HS-5 (cell line): ENCODE measurements around the gene SMIM29.

Experiments
- DNase-seq: peaks from one replicate; pipeline ENCODE4 v3.0.0-alpha.2; 2012; ENCODE audit warnings: low read depth

Gene SMIM29

DNA sequence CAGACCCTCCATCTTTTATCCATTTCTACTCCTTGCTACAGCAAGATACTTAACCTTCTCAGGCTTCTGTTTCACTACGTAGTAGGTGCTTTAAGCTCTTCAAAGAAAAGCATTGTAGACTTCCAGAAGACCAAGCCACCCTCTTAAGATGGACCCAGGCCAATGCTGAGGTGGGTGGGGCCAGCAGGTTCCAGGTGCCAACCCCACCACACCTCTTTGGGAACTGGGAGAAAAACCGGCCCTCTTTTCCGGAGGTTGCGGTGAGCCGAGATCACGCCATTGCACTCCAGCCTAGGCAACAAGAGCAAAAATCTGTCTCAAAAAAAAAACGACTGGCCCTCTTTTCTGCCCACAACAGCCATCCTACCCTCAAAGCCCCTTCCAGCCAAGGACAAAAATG is 22.7 kb downstream of the SMIM29 start:
- DNase-seq: no peak

DNA sequence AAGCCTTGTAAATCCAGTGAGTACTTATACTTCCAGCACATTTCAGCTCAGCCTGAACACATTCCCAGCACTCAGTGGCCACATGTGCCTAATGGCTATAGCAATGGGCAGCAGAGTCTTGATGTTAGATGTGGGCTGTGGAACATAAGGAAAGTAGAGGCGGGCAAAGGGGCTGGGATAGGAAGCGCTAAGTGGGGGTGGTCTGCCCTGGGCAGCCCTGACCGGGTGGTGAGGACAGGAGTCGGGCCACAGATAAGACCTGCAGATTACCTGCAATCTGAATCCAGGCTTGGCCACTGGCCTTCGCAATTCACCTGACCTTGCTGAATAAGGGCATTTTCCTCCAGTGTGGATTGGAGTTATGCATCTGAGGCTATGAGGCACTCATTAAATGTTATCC is 23.3 kb downstream of the SMIM29 start:
- DNase-seq: no peak

DNA sequence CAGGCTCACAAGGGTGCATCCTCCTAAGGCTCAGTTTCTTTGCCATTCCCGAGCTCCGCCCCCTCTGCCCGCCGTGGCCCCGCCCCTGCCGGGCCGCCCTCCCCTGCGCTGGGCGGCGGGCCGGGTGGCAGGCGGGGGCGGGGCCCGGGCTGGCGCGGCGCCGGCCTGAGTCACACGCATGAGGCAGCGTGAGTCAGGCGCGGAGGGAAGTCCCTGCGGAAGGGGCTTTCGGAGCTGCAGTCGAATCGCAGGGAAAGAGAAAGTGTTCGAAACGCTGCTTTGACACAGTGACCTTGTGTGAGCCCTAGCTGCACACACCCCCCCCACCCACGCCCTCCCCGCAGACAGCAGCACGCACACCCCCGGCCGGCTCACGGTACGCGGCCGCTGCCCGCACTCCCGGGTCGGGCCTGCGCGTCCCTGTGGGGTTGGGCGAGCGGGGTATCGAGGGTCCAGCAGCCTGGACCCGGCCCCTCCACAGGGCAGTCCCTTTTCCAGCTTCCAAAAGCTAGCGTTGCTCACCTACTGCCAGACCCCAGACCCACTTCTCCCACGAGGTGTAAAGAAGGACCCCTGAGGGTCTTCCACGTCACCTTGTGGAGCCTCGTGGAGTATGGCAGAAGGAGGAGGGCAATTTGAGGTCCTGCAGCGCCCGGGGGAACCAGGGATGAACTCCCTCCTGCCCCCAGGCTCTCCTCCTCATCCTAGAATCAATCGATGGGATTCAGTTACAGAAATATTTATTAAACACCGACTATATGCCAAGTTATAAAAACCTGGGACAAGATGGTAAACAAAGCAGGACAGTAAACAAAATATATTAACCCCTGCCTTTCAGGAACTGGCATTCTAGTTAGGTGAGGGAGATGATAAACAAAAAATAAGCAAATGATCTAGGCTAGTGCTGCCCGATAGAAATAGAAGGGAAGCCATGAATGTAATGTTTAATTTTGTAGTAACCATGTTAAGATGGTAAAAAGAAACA is 24.6 kb downstream of the SMIM29 start:
- peak; percentile 70 for DNase-seq

DNA sequence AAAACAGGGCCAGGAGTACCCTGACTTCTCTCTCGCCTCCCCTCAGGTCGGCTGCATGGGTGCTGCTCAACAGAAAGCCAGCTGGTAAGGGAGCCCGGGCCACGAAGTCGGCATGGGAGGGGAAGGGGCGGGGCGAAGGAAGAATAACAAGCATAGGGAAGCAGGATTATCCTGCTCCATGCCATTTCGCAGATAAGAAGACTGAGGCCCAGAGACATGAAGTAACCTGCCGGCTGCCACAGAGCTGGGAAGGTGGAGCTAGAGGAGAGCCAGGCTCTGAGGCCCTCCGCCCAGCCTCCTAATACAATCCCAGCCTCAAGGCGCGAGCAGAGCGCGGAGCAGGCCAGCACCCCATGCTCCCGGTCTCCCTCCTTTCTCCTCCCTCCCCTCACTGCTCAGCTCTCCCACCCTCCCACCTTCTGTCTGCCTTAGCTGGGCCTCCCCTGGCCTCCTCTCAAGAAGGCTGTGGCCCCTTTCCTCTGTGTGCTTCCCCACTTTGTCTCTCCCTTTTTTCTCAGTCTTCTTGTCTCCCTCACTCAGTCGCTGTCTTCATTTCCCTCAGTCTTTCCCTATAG is 25.3 kb downstream of the SMIM29 start:
- no peak for DNase-seq

DNA sequence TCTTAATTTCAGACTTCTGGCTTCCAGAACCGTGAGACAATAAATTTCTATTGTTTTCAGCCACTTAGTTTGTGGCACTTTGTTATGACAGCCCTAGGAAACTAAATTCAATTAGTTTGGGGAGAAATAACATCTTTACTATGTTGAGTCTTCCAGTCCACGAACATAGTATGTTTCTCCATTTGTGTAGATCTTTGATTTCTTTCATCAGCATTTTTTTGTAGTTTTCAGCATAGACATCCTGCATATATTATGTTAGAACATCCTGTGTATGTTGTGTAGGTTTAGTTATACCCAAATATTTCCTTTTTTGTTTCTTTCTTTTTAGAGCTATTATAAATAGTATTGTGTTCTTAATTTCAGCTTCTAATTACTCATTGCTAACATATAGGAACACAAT is 30.1 kb downstream of the SMIM29 start:
- DNase-seq: no peak

DNA sequence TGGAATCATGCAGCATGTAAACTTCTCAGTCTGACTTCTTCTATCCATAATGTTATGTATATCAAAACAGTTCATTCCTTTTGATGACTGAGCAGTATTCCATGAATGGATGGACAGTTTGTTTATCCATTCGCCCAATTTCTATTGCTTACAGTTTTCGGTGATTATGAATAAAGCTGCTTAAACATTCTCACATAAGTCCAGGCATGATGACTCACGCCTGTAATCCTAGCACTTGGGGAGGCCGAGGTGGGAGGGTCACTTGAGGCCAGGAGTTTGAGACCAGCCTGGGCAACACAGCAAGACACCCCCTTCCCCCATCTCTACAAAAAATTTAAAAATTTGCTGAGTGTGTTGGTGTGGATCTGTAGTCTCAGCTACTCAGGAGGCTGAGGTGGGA is 35.0 kb downstream of the SMIM29 start:
- no peak for DNase-seq

DNA sequence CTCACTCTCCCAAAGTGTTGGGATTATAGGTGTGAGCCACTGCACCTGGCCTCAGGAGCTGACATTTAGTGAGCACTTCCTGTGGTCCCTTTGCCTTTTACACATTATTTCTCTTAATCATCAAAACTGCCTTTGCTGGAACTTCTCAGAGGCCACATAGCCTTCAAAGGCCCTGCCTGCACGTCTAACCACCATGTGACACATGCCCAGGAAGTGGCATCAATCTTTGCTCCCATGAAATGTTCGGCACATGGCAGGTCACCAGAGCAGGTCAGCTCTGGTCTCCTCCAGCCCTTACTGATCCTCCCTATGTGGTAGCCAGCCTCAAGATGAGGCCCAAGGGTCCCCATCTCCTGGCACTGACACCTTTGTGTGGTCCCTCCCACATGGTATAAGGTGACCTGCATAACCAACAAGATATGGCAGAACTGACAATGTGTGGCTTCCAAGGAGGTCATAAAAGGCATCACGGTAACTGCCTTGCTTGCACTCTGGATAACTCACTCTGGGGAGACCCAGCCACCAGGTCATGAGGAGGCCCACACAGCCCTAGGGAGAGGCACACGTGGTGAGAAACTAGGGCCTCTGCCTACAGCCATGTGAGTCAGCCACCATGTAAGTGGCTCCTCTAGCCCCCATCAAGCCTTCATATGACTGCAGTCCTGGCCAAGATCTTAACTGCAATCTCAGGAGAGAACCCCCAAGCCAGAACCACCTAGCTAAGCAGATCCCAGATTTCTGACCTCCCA is 40.9 kb downstream of the SMIM29 start:
- no peak for DNase-seq

DNA sequence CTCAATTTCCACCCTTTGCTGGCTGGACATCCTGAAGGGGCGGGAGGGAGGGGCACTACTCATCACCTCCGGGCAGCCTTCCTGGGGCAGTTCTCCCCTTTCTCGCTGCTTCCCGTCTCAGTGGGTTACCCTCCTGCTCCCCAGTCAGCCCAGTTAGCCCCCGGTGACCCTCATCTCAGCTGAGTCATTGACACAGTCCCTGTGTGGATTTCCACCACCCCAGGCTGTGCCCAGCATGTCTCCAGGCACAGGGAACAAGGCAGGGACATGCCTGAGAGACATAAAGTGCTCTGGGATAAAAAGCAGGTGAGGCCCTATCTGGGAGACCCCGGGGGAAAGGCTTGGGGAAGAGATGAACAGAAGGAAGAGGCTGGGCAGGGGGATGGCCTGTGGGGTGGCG is 42.1 kb downstream of the SMIM29 start:
- DNase-seq: no peak

DNA sequence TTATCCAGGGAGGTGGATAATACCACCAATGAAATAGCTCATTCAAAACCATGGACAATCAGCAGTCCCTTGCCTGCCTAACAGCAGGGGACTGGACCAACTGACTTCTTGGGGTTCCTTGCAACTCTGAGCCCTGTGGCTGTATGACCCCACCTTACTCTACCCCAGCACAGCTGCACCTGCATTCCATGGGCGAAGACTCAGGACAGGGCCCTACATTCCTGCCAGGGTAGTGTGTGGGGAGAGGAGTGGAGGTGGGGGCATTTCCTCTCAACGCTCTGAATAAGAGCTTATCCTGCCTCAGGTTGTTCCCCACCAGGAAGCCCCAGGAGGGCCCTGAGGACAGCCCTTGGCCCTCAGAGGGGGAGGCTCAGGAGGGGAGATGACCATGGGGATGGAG is 42.9 kb downstream of the SMIM29 start:
- DNase-seq: no peak

DNA sequence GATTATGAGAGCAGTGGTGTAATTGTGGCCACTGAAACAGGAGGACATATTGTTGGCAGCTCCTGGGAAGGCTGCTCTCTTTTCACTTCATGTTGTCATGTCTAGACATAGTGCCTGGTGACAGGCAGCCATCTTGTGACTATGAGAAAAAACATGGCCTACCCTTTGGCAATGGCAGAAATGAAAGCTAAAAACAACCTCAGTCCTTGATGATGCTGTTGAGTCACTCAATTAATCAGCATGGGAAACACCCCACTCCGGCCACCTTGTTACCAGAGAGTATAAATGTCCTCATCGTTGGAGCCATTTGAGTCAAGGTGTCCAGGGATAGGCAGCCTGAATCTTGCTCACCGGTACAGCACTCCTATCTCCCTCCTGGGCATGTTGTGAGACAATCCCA is 43.3 kb downstream of the SMIM29 start:
- no peak for DNase-seq

DNA sequence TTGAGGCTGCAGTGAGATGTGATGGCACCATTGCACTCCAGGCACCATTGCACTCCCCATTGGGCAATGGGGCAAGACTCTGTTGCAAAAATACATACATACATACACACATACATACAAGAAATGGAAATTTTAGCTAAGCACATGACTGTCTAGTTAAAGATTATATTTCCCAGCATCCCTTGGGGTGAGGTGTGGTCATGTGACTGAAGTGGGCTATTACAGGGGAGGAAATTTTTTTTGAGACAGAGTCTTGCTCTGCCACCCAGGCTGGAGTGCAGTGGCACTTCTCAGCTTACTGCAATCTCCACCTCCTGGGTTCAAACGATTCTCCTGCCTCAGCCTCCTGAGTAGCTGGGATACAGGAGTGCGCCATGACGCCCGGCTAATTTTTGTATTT is 44.1 kb downstream of the SMIM29 start:
- DNase-seq: no peak

DNA sequence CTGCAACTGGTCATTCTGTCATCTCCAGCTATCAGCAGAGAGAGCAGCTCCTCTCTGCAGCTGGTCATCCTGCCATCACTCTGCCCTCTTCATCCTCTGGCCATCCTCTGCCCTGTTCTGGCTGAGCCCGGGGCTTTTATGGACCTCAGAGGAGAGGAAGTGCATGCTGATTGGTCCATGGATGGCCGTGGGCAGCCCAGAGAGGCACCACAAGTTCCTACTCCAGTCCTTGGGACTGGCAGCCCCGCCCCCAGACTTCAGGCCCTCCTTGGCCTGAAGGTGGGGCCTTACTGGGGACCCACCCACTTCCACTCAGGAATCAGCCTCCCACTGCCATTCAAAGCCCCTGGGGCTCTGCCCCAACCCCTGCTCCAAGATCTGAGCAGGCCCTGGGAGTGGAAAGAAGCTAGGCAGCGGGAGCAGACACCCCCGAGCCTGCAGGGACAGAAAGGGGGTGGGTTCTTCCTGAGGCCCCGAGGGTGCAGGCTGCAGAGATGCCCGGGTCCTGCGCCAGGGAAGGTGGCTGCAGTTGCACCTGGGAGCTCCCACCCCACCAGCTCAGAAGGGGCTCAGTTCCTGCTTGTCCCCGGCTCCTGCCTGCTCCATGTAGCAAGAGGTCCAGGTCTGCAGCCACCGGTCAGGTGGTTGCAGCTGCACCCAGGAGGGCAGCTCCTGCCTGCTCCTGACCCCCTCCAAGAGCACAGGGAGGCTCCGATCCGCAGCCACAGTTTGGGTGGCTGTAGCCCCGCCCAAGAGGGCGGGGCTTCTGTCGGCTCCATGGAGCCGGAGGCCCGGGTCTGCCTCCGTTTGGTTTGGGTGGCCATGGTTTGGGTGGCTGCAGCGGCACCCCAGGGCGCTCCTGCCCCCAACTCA is 46.2 kb downstream of the SMIM29 start:
- DNase-seq: no peak

DNA sequence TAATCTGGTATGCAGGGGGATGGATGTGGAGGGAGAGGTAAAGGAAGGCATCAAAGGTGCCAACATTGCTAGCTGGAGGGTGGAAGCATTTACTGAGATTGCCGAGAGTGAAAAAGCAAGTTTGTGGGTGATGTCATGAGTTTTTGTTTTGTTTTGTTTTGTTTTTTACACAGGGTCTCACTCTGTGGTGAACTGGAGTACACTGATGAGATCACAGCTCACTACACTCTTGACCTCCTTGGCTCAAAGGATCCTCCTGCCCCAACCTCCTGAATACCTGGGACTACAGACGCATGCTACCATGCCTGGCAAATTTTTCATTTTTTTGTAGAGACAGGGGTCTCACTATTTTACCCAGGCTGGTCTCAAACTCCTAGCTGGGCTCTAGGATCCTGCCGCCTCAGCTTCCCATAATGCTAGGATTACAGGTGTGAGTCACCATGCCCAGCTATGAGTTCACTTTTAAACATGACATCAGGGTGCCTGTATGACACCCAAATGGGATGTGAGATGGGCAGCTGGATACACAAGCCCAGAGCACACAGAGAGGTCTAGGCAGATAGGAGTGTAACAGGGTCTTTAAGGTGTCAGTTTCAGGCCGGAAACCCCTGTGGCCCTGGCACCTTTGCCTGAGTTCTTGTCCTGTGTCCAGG is 47.2 kb downstream of the SMIM29 start:
- DNase-seq: no peak

DNA sequence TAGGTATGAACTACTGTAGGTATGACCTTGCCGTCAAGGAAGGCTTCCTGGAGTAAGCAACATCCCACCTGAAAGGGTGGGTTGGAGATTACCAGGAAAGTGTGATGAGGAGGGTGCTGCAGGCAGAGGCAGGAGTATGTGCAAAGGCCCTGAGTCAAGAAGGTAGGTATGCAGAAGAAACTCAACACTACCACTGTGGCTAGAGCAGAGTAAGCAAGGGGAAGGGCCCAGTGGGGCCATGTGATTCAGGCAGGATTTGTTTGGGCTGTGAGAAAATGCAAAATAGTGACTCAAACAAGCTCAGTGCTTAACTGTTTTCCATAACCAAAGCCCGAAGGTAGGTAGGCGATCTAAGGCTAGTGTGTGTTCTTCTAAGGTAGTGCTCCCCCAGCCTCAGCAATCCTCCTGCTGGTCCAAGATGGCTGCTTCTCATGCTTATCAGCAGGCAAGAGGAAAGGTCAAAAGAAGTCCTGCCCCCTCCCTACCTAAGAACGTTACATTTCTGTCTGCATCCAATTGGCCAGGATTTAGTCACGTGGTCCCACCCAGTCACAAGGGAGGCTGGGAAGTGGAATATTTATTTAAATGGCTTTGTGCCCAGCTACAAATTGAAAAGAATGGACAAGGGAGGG is 48.4 kb downstream of the SMIM29 start:
- no peak for DNase-seq

DNA sequence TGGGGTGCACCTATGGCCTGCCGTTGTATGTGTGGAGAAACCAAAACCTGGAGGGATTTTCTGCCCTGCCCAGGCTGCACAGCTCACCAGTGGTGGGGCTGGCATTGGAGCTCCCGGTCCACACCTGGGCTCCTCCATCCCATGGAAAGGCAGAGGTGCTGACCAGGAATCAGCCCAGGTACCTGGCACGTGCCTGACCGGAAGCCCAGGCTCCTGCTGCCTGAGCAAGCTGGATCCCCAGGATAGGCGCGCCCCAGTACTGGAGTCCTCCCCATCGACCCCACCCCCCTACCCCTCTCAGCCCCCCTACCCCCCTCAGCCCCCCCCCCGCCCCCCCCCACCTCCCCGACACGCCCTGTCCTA is 52.0 kb downstream of the SMIM29 start:
- DNase-seq: no peak
